NCI-H2171 (cell line): Measurements from ENCODE around the gene WWOX.

Experiments
- DNase-seq: peaks from one replicate; lab custom pipeline; 2025; lab: John Stamatoyannopoulos, UW

The WWOX gene

GRCh38 chr16:78399384-78399783 is 299.9 kb downstream of the WWOX start:
- no peak for DNase-seq

GRCh38 chr16:78402833-78403232 is 303.4 kb downstream of the WWOX start:
- DNase-seq, result no peak

- DNase-seq, result no peak
These were observed 305.6 kb downstream of the WWOX start for GRCh38 chr16:78405040-78405439.

- DNase-seq, result no peak
These were observed 306.4 kb downstream of the WWOX start for GRCh38 chr16:78405833-78406232.

- no peak for DNase-seq
These were observed 307.7 kb downstream of the WWOX start for GRCh38 chr16:78407191-78407590.

GRCh38 chr16:78413651-78414050 is 314.2 kb downstream of the WWOX start:
- DNase-seq, result no peak

- DNase-seq, result no peak
These were observed 315.6 kb downstream of the WWOX start for GRCh38 chr16:78415013-78415412.

GRCh38 chr16:78415669-78416068 is 316.2 kb downstream of the WWOX start:
- no peak for DNase-seq

GRCh38 chr16:78416400-78416799 is 316.9 kb downstream of the WWOX start:
- DNase-seq, result no peak

- DNase-seq, result no peak
These were observed 321.8 kb downstream of the WWOX start for GRCh38 chr16:78421181-78421708.

- DNase-seq, result no peak
These were observed 325.8 kb downstream of the WWOX start for GRCh38 chr16:78425281-78425680.

GRCh38 chr16:78425891-78426510 is 326.5 kb downstream of the WWOX start:
- no peak for DNase-seq

GRCh38 chr16:78428193-78428592 is 328.7 kb downstream of the WWOX start:
- no peak for DNase-seq

- no peak for DNase-seq
These were observed 330.8 kb downstream of the WWOX start for GRCh38 chr16:78430281-78430680.

GRCh38 chr16:78431004-78431670 is 331.7 kb downstream of the WWOX start:
- DNase-seq, result no peak

GRCh38 chr16:78431701-78432100 is 332.2 kb downstream of the WWOX start:
- no peak for DNase-seq

- DNase-seq, result no peak
These were observed 333.0 kb downstream of the WWOX start for GRCh38 chr16:78432451-78432850.

GRCh38 chr16:78433116-78433515 is 333.7 kb downstream of the WWOX start:
- DNase-seq, result no peak

- no peak for DNase-seq
These were observed 334.9 kb downstream of the WWOX start for GRCh38 chr16:78434401-78434800.

GRCh38 chr16:78435260-78435659 is 335.8 kb downstream of the WWOX start:
- no peak for DNase-seq

GRCh38 chr16:78436023-78436422 is 336.6 kb downstream of the WWOX start:
- DNase-seq, result no peak

- no peak for DNase-seq
These were observed 337.4 kb downstream of the WWOX start for GRCh38 chr16:78436846-78437245.

GRCh38 chr16:78437352-78437968 is 338.0 kb downstream of the WWOX start:
- no peak for DNase-seq
